ENCODE measurements around the gene TIMM44.

TIMM44 gene

GRCh38 chr19:7887408-7888144 lies 55.9 kb downstream of the TIMM44 start:
- Histone ChIP-seq H3K27ac (no peak overlapping the region), H3K4me3 (ENCODE audit: low read depth, low read length) (no peak overlapping the region), H3K9me3 (ENCODE audit: severe bottlenecking) (no peaks in the 10 kb centered on the region), H3K27me3 (ENCODE audit: insufficient read depth, low read depth, severe bottlenecking) (no peaks in the 10 kb centered on the region), H3K36me3 (no peaks in the 10 kb centered on the region)
- no peak for DNase-seq
- no peak for TF ChIP-seq CTCF (IDR thresholded peaks at IDR 0.05; ENCODE audit: low read depth, low read length)

- DNase-seq, result no peak
- no peak overlapping the region for H3K27ac ChIP-seq
- no peaks in the 10 kb centered on the region for H3K36me3 ChIP-seq
- peaks cover 2% of the 10 kb centered on the region for H3K9me3 ChIP-seq (ENCODE audit: severe bottlenecking)
- no peak overlapping the region for H3K4me3 ChIP-seq (ENCODE audit: low read depth, low read length)
- no peak for TF ChIP-seq CTCF (IDR thresholded peaks at IDR 0.05; ENCODE audit: low read depth, low read length)
- H3K27me3 ChIP-seq (ENCODE audit: insufficient read depth, low read depth, severe bottlenecking), result no peaks in the 10 kb centered on the region
Measured at GRCh38 chr19:7885818-7886217, 57.6 kb downstream of the TIMM44 start.

- no peak overlapping the region for H3K27ac ChIP-seq
- H3K9me3 ChIP-seq (ENCODE audit: severe bottlenecking), result peaks cover 2% of the 10 kb centered on the region
- no peak for TF ChIP-seq CTCF (IDR thresholded peaks at IDR 0.05; ENCODE audit: low read depth, low read length)
- H3K27me3 ChIP-seq (ENCODE audit: insufficient read depth, low read depth, severe bottlenecking), result no peaks in the 10 kb centered on the region
- H3K4me3 ChIP-seq (ENCODE audit: low read depth, low read length), result no peak overlapping the region
- no peak for DNase-seq
- no peaks in the 10 kb centered on the region for H3K36me3 ChIP-seq
Measured at GRCh38 chr19:7883796-7884570, 59.5 kb downstream of the TIMM44 start.

- no peak overlapping the region for H3K4me3 ChIP-seq (ENCODE audit: low read depth, low read length)
- TF ChIP-seq CTCF (IDR thresholded peaks at IDR 0.05; ENCODE audit: low read depth, low read length), result no peak
- H3K9me3 ChIP-seq (ENCODE audit: severe bottlenecking), result peaks cover 2% of the 10 kb centered on the region
- H3K27ac ChIP-seq, result no peak overlapping the region
- H3K36me3 ChIP-seq, result no peaks in the 10 kb centered on the region
- H3K27me3 ChIP-seq (ENCODE audit: insufficient read depth, low read depth, severe bottlenecking), result no peaks in the 10 kb centered on the region
- DNase-seq, result no peak
Measured at GRCh38 chr19:7883105-7883504, 60.4 kb downstream of the TIMM44 start.

- no peak overlapping the region for H3K27ac ChIP-seq
- H3K9me3 ChIP-seq (ENCODE audit: severe bottlenecking), result peaks cover 2% of the 10 kb centered on the region
- no peaks in the 10 kb centered on the region for H3K27me3 ChIP-seq (ENCODE audit: insufficient read depth, low read depth, severe bottlenecking)
- no peak for DNase-seq
- no peak overlapping the region for H3K4me3 ChIP-seq (ENCODE audit: low read depth, low read length)
- H3K36me3 ChIP-seq, result no peaks in the 10 kb centered on the region
- no peak for TF ChIP-seq CTCF (IDR thresholded peaks at IDR 0.05; ENCODE audit: low read depth, low read length)
Measured at GRCh38 chr19:7881910-7882309, 61.6 kb downstream of the TIMM44 start.
